LNCaP clone FGC (cell line): Measurements from ENCODE around the gene PRKN.

Experiments
- DNase-seq: peaks from one replicate; pipeline ENCODE4 v3.0.0-alpha.2; 2011; ENCODE audit warnings: low read depth
- H3K4me3 ChIP-seq: 2 replicates; pipeline ENCODE4 v1.5.1; 2011; ENCODE audit warnings: mild to moderate bottlenecking, low read depth, low read length, control low read depth
- TF ChIP-seq, protein P1 (sequence below): IDR thresholded peaks from 2 replicates; pipeline ENCODE4 v1.5.1; 2012; ENCODE audit warnings: mild to moderate bottlenecking; ENCODE audit not compliant: control insufficient read depth, insufficient read depth; ENCODE audit errors: extremely low read depth

PRKN gene

DNA sequence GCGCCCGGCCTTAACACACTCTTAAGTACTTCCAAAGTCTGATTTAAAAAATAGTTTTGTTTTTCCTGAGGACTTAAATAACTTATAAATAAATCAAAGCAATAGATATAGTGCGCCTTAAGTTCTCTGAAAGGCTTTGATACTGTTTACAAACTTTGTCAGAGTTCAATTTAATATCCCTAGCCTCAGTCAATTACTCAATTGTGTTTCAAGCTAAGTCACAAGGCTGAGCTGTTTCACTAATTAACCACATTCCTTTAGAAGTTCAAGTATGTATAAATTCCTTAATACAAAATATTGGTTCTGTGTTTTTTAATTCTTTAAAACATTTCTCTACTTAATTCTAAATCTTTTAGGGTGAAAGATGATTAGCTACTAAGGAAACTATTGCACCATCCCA lies 1275.3 kb downstream of the PRKN start:
- H3K4me3 ChIP-seq = no peak overlapping the region
- TF ChIP-seq, protein P1, sequence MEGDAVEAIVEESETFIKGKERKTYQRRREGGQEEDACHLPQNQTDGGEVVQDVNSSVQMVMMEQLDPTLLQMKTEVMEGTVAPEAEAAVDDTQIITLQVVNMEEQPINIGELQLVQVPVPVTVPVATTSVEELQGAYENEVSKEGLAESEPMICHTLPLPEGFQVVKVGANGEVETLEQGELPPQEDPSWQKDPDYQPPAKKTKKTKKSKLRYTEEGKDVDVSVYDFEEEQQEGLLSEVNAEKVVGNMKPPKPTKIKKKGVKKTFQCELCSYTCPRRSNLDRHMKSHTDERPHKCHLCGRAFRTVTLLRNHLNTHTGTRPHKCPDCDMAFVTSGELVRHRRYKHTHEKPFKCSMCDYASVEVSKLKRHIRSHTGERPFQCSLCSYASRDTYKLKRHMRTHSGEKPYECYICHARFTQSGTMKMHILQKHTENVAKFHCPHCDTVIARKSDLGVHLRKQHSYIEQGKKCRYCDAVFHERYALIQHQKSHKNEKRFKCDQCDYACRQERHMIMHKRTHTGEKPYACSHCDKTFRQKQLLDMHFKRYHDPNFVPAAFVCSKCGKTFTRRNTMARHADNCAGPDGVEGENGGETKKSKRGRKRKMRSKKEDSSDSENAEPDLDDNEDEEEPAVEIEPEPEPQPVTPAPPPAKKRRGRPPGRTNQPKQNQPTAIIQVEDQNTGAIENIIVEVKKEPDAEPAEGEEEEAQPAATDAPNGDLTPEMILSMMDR = no peak
- no peak for DNase-seq

DNA sequence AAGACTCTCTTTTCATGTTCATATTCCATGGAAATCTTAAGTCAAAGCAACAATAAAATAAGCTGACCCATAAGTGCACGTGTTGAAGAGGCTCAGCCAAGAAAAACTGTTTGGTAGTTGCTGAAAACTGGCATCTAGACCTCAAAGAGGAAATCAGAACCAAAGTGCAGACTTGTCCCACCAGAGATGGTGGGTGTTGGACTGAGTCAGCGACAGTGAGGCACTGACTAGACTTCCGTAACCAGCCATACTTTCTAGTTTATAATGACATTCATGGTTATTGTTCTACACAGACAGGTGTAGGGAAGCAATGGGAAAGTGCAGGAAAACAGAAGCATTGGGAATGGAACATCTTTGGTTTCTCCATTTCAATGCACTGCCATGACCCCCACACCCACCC lies 1278.0 kb downstream of the PRKN start:
- TF ChIP-seq, protein P1 = no peak
- H3K4me3 ChIP-seq = no peak overlapping the region
- DNase-seq = no peak

DNA sequence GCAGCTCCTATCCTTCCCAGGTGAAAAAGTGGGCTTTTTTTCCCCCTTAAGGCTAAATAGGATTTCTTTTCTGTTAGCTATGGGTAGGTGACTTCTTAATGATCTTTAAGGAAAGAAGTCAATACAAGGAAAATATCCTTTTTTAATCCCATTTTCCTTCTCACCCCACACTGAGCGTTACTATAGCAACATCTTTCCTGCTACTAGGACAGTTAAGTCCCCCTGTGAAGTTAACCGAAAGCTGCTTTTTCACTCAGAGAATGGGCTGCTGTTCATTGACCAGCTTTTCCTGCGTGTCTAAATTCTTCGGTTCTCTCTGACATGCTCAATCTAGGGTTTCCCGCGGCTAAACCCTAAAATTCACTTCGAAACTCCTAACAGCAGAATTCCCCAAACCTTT lies 1280.6 kb downstream of the PRKN start:
- no peak overlapping the region for H3K4me3 ChIP-seq
- no peak for DNase-seq
- TF ChIP-seq, protein P1 = no peak

DNA sequence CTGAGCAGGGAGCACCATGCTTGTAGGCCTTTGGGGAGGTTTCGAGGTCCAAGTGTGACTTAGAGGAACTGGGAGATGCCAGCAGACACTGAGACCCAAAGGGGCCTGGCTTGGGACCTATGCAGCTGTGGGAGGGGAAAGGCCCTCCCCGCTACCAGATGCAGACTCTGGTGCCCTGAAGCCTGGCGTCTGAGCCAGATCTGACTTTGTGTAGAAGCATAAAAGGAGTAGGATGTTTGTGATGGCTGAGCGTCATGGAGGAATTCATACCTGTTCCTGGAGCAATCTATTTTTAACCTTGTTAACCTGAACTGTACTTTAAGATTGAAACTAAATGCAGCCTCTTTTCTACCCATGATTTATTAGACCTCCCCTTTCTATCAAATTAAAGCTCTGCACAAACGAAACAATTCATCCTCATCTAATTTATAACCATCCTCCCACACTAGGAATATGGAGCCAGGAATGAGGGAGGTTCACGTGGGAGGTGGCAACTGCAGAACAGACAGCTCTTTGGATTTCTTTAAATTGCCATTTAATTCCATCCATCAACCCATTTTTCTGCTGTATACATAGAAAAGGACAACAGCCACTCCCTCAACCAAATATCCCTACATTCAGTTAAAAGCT lies 1281.2 kb downstream of the PRKN start:
- no peak for DNase-seq
- H3K4me3 ChIP-seq = no peak overlapping the region
- TF ChIP-seq, protein P1 = no peak

DNA sequence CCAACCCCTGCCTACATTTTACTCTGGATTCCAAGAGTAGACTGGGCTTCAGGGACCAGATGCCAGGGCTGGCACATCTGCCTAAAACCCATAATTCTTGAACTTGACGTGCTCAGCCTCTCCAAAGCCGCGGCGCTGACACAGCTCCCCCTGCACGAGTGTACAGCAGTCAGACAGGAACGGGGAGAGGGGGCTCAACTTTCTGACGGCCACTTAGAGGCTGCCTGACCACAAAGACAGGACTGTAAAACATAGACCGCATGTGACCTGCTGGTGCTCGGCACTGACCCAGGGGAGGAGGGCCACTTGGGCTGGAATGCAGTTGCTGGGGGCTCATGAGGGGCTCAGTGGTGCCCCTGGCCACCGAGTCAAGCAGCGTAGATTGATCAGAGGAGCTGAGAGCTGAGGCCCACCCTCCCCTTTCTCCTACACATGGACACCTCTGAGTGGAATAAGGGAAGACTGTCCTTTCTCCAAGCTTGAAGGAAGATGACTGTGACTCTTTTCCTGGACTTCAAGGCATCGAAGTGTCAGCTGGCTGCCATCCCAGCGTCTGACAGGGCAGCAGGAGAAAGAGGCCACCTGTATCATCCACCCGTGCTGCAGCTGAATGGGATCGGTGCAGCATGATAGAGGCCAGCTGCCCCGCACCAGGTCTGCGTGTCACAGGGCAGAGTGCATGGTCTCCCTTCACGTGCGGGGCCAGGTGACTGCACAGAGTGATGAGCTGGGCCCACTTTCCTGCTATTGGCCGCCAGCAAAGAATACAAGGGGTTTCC lies 1282.4 kb downstream of the PRKN start:
- TF ChIP-seq, protein P1 = no peak
- H3K4me3 ChIP-seq = no peak overlapping the region
- DNase-seq = no peak

DNA sequence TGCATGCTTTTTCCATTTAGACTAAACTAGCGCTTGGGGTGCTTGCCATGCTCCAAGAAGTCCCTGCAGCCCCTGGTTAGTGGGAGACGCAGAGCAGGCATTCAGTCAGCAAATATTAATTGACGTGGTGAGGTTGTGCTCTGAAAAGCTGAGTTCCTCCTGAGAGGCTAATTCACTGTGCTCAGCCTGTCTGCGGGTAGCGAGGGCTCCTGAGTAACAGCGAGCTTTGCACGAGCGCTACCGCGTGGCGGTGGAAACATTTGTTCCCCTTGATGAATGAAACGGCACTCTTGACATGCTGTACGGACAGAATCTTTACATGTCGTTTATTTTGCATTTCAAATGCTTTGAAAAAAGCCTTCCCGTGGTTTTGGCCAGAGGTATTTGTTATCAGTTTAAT lies 1283.1 kb downstream of the PRKN start:
- TF ChIP-seq, protein P1 = no peak
- H3K4me3 ChIP-seq = no peak overlapping the region
- no peak for DNase-seq
